Psoas muscle (tissue), 8 donors: Measurements from ENCODE around the gene NT5DC1. TPM values are rescaled to one million over a fixed set of nuclear protein-coding genes. Genes with fewer than 3 reads are reported as not detected.

Experiments
- ATAC-seq, 4 donors: fragments of 200-7000 bp; cut with Tn5 transposase; one replicate each; pipeline ENCODE4 v1.9.1; 2020; ENCODE audit warnings: moderate library complexity in 3 of 4, mild to moderate bottlenecking in 2 of 4
- DNase-seq, 2 donors: peaks; one replicate each; pipeline ENCODE4 v3.0.0-alpha.2; 2020
- H3K27ac ChIP-seq: fragments of 200-600 bp; one replicate; pipeline ENCODE4 v1.8.0; 2022
- H3K27me3 ChIP-seq, 3 donors: fragments of 200-600 bp in 1 of 3; one replicate each; pipeline versions ENCODE4 v1.6.1 to v1.8.0; 2013 to 2022; ENCODE audit warnings: low read length in 2 of 3, mild to moderate bottlenecking in 2 of 3, moderate library complexity in 1 of 3; ENCODE audit not compliant: insufficient read depth in 3 of 3
- H3K36me3 ChIP-seq, 2 donors: fragments of 200-600 bp in 1 of 2; one replicate each; pipeline versions ENCODE4 v1.6.1 to v1.8.0; 2013 to 2022; ENCODE audit warnings: low read depth in 1 of 2, mild to moderate bottlenecking in 1 of 2, moderate library complexity in 1 of 2; ENCODE audit not compliant: insufficient read depth in 1 of 2
- H3K4me1 ChIP-seq: fragments of 200-600 bp; one replicate; pipeline ENCODE4 v1.8.0; 2022
- H3K4me3 ChIP-seq: fragments of 200-600 bp; one replicate; pipeline ENCODE4 v1.8.0; 2022; ENCODE audit warnings: mild to moderate bottlenecking
- H3K9me3 ChIP-seq: fragments of 200-600 bp; one replicate; pipeline ENCODE4 v1.8.0; 2022
- CTCF ChIP-seq: fragments of 200-600 bp; IDR thresholded peaks from one replicate; pipeline ENCODE4 v1.8.0; 2022; ENCODE audit warnings: antibody characterized with exemption
- WGBS, 3 donors: extraction: QIAGEN DNeasy Blood & Tissue Kit; methylation state at CpG; one replicate each; pipeline versions ENCODE4 v1.1.6 to v1.1.7; 2013; 5-methylcytosine and 5-hydroxymethylcytosine counted together
- intact Hi-C, 2 donors: fragments of 100-400 bp; cut with DNase I; formaldehyde crosslinking; loops; one replicate each; pipeline versions ENCODE4 v1.11.0 to v1.14.2; 2022
- polyA plus RNA-seq, 3 donors: library from polyadenylated mRNA; stranded (reverse); fragments of 200-250 nt; gene quantifications; one replicate each; pipeline ENCODE4 v1.2.3, GENCODE V29; 2013
- total RNA-seq, 4 donors: library from RNA; stranded (reverse); fragmentation: NEBNext Ultra II Directional in 2 of 4; extraction: Animal tissue kit (Norgen Biotek cat#: 25700) in 2 of 4; gene quantifications; one replicate each; pipeline versions ENCODE4 v1.2.1 to v1.2.4, GENCODE V29; 2021 to 2023
- donor health status: healthy with polysubstance abuse.
- donor health status: DM: no; HTN: no; CAD: no; lungs with moderate emphysema.
- donor health status: Bipolar disorder and iron deficiency.
- donor health status: healthy.
- donor health status: DM: yes; HTN: yes; CAD: no.
- donor health status: DM: no; HTN: no; CAD: no.
- donor health status: DM: no; HTN: no; CAD: no.
- donor health status: DM: yes; HTN: yes; CAD: no.

NT5DC1 gene
- total and polyA plus RNA-seq, 7 donors = 4.6 to 30.9 (median 26.7) TPM

GRCh38 chr6:116118608-116119007 lies 18.0 kb downstream of the NT5DC1 start:
- Histone ChIP-seq H3K9me3 (no peaks in the 10 kb centered on the region), H3K27ac (no peak overlapping the region), H3K4me3 (no peak overlapping the region), H3K36me3 (peaks cover 0 to 59% of the 10 kb centered on the region in 2 donors), H3K27me3 (no peaks in the 10 kb centered on the region), H3K4me1 (no peaks in the 10 kb centered on the region)
- ATAC-seq = no peak
- intact Hi-C loops = no loop called here
- DNase-seq = no peak
- no peak for TF ChIP-seq CTCF

- Histone ChIP-seq H3K27me3 (no peaks in the 10 kb centered on the region), H3K4me3 (no peak overlapping the region), H3K36me3 (peaks cover 0 to 42% of the 10 kb centered on the region in 2 donors), H3K9me3 (no peaks in the 10 kb centered on the region), H3K4me1 (no peaks in the 10 kb centered on the region), H3K27ac (no peak overlapping the region)
- ATAC-seq (no peak), DNase-seq (no peak)
- intact Hi-C loops = no loop called here
- TF ChIP-seq CTCF = no peak
- WGBS, 3 donors = 96 to 100% (median 96%) methylated on average over 3 of the region's 3 CpGs
These were observed 19.8 kb downstream of the NT5DC1 start for GRCh38 chr6:116120430-116120829.

- Histone ChIP-seq H3K27ac (no peak within 1 kb of the TSS), H3K4me3 (no peak within 1 kb of the TSS), H3K9me3 (no peaks in the 10 kb centered on the region), H3K27me3 (no peaks in the 10 kb centered on the region), H3K4me1 (no peaks in the 10 kb centered on the region), H3K36me3 (no peaks in the 10 kb centered on the region)
- DNase-seq (no peak), ATAC-seq (no peak)
- 92 to 93% (median 93%) methylated on average over 6 of the region's 6 CpGs for WGBS, 3 donors
- intact Hi-C loops = no loop called here
- TF ChIP-seq CTCF = no peak
These were observed 25.4 kb downstream of the NT5DC1 start, which contains the start of gene COL10A1 for GRCh38 chr6:116126032-116126431. Gene COL10A1, minus strand, starts transcription at chr6:116126132. Its CDS starts 640 bp downstream, at chr6:116125492.

- H3K4me1 ChIP-seq = no peaks in the 10 kb centered on the region
- ATAC-seq = no peak
These were observed 27.3 kb downstream of the NT5DC1 start for GRCh38 chr6:116127771-116128493.

More at GRCh38 chr6:116127771-116128493, 27.3 kb downstream of the NT5DC1 start:
- TF ChIP-seq CTCF = no peak
- Histone ChIP-seq H3K36me3 (no peaks in the 10 kb centered on the region), H3K27me3 (no peaks in the 10 kb centered on the region), H3K9me3 (no peaks in the 10 kb centered on the region), H3K4me3 (no peak overlapping the region), H3K27ac (no peak overlapping the region)
- no peak for DNase-seq
- intact Hi-C loops = no loop called here
- WGBS, 3 donors = 77 to 93% (median 84%) methylated on average over 2 of the region's 2 CpGs
